Activated CD8-positive, alpha-beta memory T cell treated with anti-CD3 and anti-CD28 coated beads for 4 hours (primary cell): ENCODE data around the gene RPL36.
"Not testable (repeated sequence)": the region's sequence is repeated elsewhere in the genome, so short reads cannot be mapped to it uniquely, and the experiment has no call there.

ENCODE experiments used
- DNase-seq, 2 donors: peaks; one replicate each; pipeline ENCODE4 v3.0.0-alpha.2; 2020; ENCODE audit warnings: low read depth in 2 of 2

RPL36 gene

GRCh38 chr19:5706876-5707573 lies 16.9 kb downstream of the RPL36 start:
- DNase-seq = no peak

DNA sequence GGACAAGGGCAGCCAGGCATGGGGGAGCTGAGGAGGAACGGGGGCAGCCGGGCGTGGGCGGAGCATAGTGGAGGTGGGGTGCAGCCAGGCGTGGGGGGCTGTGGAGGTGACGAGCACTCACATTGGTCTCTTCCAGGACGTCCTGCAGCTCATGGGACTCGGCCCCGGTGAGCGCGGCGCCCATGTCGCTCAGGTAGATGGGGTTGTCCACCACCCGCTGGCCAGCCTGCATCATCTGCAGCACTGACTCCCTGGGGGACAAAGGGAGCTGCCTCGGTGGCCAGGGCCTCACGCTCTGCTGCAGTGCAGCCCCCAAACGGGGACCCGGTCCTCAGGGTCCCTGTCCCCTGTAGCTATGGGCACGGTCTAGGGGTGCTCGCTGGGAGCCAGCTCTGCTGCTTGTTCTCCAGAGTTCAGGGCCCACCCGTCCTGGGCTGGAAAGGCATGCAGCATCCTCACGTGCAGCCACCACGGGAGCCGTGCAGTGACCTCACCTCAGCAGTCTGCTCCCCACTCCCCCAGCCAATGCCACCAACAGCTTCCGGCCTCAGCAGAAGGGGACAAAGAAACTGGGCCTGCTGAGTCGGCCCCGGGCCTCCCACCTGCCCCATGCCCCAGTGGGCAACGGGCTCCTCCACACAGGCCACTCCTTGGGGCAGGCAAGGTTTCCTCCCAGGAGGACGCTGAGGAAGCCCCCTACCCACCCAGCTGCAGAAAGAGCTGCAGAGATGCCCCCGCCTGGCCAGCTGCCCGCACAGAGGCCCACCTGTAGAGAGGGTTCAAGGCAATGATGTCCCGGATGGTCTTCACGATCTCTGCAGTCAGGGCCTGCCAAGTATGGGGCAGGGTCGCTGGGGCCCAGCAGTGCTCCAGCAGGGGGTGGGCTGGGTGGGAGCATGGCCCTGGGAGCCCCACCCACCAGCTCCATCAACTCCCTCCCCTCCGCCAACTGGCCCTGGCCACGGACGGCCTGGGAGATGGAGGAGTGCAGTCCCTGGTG lies 17.8 kb downstream of the RPL36 start:
- no peak for DNase-seq

GRCh38 chr19:5711025-5711424 lies 20.9 kb downstream of the RPL36 start:
- DNase-seq = no peak

- no peak for DNase-seq
These were observed 21.6 kb downstream of the RPL36 start for GRCh38 chr19:5711713-5712161.

GRCh38 chr19:5713228-5713627 lies 23.1 kb downstream of the RPL36 start:
- DNase-seq = no peak

DNA sequence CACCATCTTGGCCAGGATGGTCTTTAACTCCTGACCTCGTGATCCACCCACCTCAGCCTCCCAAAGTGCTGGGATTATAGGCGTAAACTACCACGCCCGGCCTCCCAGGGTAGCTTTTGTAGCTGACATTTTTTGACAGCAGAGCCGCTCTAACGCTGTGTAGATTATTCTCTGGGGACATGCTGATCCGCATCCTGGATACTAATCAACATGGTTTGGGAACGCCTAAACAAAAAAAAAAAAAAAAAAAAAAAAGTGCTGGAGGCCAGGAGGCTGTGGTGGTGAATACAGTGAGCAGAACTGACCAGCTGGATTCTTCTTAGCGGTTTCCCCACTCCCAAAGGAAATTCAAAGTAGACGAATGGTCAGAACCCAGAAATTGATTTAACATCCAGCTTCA lies 24.7 kb downstream of the RPL36 start:
- no peak for DNase-seq

GRCh38 chr19:5717215-5717935 lies 27.3 kb downstream of the RPL36 start:
- no peak for DNase-seq

DNA sequence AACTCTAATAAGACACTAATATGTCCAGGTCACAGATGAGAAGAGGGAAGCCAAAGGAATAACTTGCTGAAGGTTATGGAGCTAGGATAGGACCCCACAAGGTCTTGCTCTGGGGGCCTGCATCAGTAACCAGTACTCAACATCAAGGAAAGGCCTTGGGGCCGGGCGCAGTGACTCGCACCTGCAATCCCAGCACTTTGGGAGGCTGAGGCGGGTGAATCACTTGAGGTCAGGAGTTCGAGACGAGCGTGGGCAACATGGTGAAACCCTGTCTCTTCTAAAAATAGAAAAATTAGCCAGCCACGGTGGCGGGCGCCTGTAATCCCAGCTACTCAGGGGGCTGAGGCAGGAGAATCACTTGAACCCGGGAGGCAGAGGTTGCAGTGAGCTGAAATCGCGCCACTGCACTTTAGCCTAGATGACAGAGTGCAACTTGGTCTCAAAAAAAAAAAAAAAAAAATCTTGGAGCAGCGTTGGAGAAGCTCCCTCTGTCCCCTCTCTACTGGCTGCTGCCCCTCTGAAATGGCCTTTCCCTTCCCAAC lies 28.0 kb downstream of the RPL36 start:
- peak in 1 of 2 donors; percentile 34 for DNase-seq

DNA sequence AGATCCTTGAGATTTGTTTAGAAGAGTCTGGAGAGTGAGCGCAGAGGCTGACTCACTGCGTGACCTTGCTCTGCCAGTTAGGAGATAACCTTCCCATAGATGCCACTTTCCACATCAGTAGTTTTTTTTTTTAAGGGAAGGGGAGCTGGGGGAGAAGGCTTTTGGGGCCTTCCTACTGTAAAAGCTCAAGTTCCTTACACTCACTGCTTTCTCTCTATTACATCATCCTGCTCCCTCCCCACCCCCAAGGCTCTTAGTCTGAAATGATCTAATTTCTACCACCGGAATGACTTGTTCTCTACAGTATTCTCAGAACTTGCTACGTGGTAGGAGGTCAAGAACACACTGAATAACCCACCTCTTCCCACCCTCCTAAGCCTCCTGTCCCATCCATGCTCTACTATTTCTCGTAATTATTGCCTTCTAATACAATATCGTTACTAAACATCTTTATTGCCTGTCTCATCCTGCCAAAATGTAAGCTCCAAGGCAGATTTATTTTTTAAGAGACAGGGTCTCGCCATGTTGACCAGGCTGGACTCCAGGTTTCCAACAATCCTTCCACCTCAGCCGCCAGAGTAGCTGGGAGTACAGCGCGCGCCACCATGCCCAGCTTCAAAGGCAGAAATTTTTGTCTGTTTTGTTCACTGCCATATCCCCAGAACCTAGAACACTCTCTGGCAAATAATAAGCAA lies 28.6 kb downstream of the RPL36 start:
- DNase-seq = peak in 1 of 2 donors; percentile 26

GRCh38 chr19:5719274-5719960 lies 29.3 kb downstream of the RPL36 start:
- no peak for DNase-seq

DNA sequence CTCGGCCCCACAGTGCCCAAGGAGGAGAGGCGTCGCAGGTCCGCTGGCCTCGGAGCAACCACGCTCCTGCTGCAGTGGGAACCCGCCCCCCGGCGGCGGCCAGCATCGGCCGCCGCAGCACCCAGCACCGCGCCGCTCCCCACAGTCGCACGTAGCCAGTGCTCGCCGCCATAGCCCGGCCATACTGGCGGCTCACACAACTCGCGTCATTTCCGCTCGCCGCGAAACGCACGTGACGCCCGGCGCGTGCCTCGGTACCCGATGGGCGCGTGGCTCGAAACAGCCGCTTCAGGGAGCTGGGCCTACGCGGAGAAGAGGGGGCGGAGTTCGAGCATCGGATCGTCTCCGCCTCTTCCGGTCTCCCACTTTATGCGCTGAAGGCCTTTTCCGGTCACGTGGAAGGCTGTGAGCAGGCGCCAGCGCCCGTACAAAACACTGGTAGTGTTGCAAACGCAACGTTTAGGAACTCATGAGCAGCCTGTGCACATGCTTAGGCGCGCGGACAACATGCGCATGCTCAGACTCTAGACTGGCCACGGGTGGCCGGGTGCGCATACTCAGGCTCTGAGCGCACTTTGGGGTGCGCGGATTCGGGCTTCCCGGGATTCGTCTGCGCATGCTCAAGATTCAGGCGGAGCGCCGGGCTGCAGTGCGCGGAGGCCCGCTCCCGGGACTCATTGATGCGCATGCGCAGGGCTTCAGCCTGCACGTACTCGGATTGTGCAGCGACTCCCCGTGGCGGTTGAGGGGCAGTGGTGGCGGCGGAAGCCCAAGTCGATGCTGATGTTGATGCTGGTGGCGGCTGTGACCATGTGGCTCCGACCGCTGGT lies 30.1 kb downstream of the RPL36 start, which contains the start of the genes CATSPERD and LONP1:
Gene CATSPERD (plus strand): TSS at position 677 of the 830 bp plus-strand sequence. CDS start 101 bp downstream, at position 778.
Gene LONP1 (minus strand): TSS at position 186 of the 830 bp plus-strand sequence. CDS start 14 bp downstream, at position 172.
- DNase-seq = peak; percentile 95 to 97

- no peak for DNase-seq
These were observed 37.5 kb downstream of the RPL36 start for GRCh38 chr19:5727453-5728050.

- DNase-seq = not testable (repeated sequence)
These were observed 43.1 kb downstream of the RPL36 start for GRCh38 chr19:5733172-5733571.

DNA sequence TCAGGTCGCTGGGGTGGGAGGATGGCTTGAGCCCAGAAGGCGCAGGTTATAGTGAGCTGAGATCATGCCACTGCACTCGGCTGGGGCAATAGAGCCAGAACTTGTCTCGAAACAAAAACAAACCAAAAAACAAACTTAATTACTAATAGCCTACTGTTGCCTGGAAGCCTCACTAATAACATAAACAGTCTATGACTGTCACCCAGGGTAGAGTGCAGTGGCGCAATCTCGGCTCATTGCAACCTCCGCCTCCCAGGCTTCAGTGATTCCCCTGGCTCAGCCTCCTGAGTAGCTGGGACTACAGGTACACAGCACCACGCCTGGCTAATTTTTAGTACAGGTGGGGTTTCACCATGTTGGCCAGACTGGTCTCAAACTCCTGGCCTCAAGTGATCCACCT lies 48.3 kb downstream of the RPL36 start:
- DNase-seq = no peak
